GM12873 (cell line): Measurements from ENCODE around the gene KRTAP10-5.

Experiments used
- CTCF ChIP-seq: IDR thresholded peaks from 2 replicates; pipeline ENCODE4 v1.5.1; 2012; ENCODE audit warnings: low read depth, mild to moderate bottlenecking, moderate library complexity, low read length, control low read depth; ENCODE audit not compliant: insufficient read depth; ENCODE audit errors: missing control alignments

Gene KRTAP10-5

GRCh38 chr21:44548922-44549321, 31.5 kb downstream of the KRTAP10-5 start:
- no peak for TF ChIP-seq CTCF

- no peak for TF ChIP-seq CTCF
Observed at GRCh38 chr21:44548381-44548780, 32.0 kb downstream of the KRTAP10-5 start.

- TF ChIP-seq CTCF = no peak
Observed at GRCh38 chr21:44547656-44548331, 32.6 kb downstream of the KRTAP10-5 start.

- TF ChIP-seq CTCF = no peak
Observed at GRCh38 chr21:44544566-44544965, 35.8 kb downstream of the KRTAP10-5 start.

GRCh38 chr21:44542716-44543115, 37.7 kb downstream of the KRTAP10-5 start:
- no peak for TF ChIP-seq CTCF

GRCh38 chr21:44540741-44541288, 39.6 kb downstream of the KRTAP10-5 start:
- no peak for TF ChIP-seq CTCF

- no peak for TF ChIP-seq CTCF
Observed at GRCh38 chr21:44539991-44540666, 40.3 kb downstream of the KRTAP10-5 start, which contains the start of gene KRTAP10-1. Gene KRTAP10-1, minus strand, starts transcription at chr21:44540195. Its CDS starts 45 bp downstream, at chr21:44540150.
